Fibroblast of peridontal ligament (primary cell): Measurements from ENCODE around the gene ST7.
"Not testable (repeated sequence)": the region's sequence is repeated elsewhere in the genome, so short reads cannot be mapped to it uniquely, and the experiment has no call there.

Experiments used
- DNase-seq: peaks from one replicate; pipeline ENCODE4 v3.0.0-alpha.2; 2010; ENCODE audit errors: extremely low read depth

ST7 gene

GRCh38 chr7:117030793-117031192 lies 77.5 kb downstream of the ST7 start:
- not testable (repeated sequence) for DNase-seq

DNA sequence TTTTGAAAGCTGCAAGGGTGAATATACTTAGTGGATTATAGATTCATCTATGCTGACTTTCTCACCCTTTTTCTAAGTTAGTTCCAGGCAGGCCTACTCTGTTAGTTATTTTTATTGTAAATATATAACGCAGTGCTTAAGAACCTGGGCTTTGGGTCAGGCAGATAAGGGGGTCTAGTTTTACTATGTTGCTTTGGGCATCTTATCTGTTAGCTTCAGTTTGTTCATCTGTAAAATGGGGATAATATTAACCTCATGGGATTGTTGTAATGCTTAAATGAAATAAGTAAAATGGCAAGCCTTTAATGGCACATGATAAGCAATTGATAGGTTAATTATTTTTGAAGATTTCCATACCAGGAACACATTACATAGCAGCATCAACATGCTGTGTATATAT lies 79.5 kb downstream of the ST7 start:
- DNase-seq: no peak

GRCh38 chr7:117034851-117035464 lies 81.7 kb downstream of the ST7 start:
- DNase-seq: peak; percentile 89

DNA sequence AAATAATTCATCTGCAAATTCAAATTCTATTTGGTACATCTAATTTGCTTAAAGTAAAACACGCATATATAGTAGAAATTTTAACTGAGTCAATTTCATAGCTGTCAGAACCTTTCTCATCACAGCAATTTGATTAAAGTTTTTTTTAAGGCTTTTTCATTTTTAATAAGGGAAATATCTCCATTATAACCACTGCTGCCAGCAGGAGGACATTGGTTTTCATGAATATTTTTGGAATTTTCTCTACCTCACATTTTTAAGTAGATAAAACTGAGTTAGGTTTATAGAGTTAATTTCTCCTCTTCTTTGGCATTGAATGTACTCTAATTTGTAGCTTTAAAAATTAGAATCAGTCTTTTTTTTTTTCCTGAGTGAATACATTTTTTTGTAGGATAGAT lies 82.2 kb downstream of the ST7 start:
- no peak for DNase-seq

- DNase-seq: no peak
Observed at GRCh38 chr7:117036053-117036669, 82.9 kb downstream of the ST7 start.

DNA sequence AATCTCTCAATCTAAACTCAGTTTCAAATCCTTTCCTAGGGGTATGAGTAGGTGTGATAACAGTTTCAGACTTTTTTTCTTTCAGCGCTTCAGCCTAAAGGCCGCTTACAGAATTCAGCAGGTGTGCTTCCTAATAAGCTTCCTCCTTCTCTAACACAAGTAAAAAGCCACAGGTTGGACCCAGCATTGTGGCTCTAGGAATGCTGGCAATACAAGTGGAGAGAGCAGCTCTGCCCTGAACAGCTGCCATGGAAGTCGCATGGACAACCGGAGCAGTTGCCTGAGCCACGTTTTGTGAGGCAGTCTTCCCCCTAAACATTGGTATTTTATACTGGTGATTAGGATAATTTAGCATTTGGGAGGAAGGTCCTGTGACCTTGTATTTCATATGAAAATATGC lies 83.5 kb downstream of the ST7 start:
- no peak for DNase-seq

DNA sequence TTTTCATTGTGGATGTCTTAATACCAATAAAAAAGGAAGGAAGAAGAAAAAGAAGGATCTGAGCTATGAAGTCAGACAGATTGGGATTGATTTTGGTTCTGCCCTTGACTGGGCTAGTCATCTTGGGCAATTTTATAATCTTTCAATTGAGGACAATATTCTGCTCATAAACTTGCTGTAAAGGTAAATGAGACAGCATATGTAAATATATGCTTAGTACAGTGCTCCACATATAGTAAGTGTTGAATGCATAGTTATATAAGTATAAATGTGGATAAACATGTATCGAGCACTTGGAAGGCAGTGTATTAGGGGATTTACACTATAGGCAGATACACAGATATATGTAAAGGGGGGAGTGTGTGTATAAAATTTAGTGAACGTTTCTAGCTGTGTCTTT lies 85.1 kb downstream of the ST7 start:
- no peak for DNase-seq

- DNase-seq: peak; percentile 95
Observed at GRCh38 chr7:117041007-117041406, 87.7 kb downstream of the ST7 start.

- peak; percentile 13 for DNase-seq
Observed at GRCh38 chr7:117041822-117042221, 88.5 kb downstream of the ST7 start.

DNA sequence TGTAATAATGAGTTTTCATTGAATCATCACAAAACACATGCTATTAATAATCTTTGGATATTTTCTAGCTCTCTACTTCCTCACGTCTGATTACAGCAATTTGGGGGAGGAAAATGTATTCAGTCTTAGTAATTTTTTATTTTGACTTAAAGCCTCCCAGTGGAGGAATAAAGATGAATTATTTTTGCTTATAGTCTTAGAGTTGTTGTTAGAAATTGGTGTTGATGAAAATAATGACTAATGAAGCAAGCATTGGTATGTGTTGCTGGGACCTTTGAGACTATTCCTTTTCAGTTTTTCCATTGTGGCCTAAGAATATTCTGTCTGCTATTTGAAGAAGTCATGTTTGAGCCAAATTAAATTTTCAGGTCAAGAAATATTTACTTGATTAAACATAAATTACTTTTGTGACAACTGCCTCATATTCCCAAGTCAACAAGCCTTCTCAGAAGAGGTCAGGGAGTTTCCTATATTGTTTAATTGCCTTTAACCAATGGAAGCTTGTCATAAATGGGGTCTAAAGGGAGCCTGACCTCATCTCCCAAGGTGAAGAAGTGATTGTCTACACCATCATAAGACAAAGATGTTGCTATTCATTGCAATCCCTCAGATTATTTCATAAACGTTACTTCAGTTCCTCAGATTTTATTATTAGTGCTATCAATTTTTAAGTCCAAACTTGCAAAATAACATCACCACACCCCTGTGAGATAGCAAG lies 90.0 kb downstream of the ST7 start:
- DNase-seq: no peak

DNA sequence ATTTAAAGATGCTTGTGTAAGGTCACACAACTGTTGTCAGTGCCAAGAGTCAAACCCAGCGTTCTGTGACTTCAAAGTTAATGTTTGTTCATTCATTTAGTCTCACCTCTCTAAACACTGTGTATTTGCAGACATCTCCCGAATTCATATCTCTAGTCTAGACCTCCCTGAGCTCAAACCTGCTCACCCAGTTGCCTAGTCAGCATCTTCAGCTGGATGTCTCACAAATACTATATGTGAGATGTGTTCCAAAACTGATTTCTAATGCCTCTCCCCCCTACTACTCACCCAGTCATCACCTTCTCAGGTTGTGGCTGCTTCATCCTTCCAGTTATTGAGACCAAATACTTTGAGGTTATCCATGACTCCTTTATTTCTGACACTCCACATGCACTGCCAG lies 91.4 kb downstream of the ST7 start:
- no peak for DNase-seq

- DNase-seq: no peak
Observed at GRCh38 chr7:117045927-117046710, 92.8 kb downstream of the ST7 start.

DNA sequence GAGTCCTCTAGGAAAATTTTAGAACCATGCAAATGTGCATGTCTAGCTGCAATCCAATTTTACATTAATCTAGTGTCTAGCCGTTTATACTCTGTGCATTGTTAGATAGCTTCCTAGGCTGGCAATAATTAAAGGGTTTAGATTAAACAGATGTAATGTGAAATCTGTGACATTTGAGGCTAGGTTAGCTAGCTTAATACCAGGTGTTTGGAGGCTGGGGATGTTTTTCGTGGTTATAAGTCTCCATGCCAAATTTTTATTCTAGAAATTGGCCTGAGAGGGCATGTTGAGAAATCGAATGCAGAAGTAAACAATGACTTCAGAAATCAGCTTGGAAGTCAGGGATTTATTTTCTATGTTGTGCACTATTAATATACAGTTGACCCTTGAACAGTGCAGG lies 94.2 kb downstream of the ST7 start:
- DNase-seq: peak; percentile 77

- no peak for DNase-seq
Observed at GRCh38 chr7:117048114-117048866, 95.0 kb downstream of the ST7 start.

DNA sequence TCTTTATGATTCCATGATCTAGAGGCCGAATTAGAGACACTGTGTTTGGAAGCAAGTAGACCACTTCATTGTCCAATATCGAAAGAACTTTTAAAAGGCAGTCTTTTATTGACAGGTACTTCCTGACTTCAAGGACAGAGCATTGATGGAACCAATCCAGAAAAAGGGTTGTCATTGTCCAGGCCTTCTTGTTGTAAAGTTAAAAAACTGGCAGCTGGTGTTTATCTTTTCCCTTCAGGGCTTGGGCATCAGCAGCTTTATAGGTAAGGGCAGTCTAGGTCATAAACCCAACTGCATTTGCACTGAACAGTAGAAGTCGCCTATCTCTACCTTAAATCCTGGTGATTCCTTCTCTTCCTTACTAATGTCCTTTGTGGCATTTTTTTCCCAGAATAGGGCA lies 95.6 kb downstream of the ST7 start:
- DNase-seq: no peak

DNA sequence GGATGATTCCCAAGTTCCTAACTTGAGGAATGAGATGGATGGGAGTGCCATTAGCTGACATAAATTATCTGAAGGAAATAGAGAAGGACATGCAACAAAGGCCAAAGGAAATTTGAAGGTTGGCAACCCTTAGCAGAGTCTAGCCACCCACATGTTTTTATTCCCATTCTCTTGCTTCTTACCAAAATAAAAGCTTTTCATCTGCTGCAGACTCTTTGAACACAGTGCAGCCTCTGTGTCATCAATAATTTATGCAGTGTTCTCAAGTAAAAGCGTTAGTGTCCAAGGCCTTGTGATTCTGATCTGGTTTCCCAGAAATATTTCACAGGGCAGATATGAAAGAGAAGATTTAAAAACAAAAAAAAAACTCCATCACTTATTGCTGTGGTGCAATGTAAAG lies 98.5 kb downstream of the ST7 start:
- no peak for DNase-seq

- peak; percentile 17 for DNase-seq
Observed at GRCh38 chr7:117053432-117053831, 100.1 kb downstream of the ST7 start.

DNA sequence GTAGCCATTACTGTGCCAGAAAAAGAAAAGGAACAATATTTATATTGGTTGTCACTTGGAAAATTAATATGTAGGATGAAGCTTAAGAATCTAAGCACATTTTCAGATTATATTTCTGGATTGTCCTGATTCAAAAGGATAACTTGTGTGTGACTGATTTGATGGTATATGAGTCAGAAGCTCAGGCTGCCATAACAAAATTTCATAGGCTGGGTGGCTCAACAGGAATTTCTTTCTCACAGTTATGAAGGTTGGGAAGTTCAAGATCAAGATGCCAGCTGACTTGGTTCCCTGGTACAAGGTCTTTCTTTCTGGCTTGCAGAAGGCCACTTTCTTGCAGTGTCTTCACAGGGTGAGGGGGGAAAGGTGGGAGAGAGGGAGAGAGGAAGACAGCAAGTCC lies 108.5 kb downstream of the ST7 start:
- peak; percentile 45 for DNase-seq

- DNase-seq: peak; percentile 49
Observed at GRCh38 chr7:117062300-117062699, 109.0 kb downstream of the ST7 start.

GRCh38 chr7:117064688-117065087 lies 111.4 kb downstream of the ST7 start:
- no peak for DNase-seq

DNA sequence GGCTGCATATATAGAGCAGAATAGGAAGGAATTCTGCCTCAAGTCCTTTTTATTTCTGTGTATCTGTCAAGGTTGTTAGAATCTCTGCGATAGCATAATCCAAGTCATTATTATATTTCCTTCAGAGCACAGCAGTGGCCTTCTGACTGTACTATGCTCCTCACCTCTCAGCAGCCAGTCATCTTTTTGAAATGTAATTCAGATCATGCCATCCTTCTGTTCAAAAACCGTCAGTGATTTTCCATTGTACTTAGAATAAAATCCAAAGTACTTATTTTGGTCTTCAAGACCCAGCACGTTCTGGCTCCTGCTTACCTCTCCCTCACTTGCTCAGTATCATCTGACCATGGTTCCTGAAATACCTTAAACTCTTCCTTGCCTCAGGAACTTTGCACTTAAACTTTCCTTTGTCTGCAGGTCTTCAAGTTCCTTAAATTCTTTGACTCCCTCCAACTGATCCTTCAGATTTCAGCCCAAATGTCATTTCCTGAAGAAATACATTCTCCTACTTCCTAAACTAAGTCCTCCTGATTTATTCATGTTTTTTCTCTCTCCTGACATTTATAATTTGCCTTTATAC lies 112.4 kb downstream of the ST7 start:
- no peak for DNase-seq
